GM12864 (cell line): Measurements from ENCODE around the gene CLRN1.
"Not testable (repeated sequence)": the region's sequence is repeated elsewhere in the genome, so short reads cannot be mapped to it uniquely, and the experiment has no call there.

Experiments
- DNase-seq: peaks from one replicate; pipeline ENCODE4 v3.0.0-alpha.2; 2011; ENCODE audit warnings: low read depth
- H3K4me3 ChIP-seq: 2 replicates; pipeline ENCODE4 v1.5.1; 2011; ENCODE audit warnings: mild to moderate bottlenecking, low read depth, low read length, control low read depth
- TF ChIP-seq, protein P1 (sequence below): IDR thresholded peaks from 2 replicates; pipeline ENCODE4 v1.5.1; 2011; ENCODE audit warnings: low read depth, mild to moderate bottlenecking, moderate library complexity, low read length, control low read depth, inconsistent platforms; ENCODE audit errors: missing control alignments

CLRN1 gene

DNA sequence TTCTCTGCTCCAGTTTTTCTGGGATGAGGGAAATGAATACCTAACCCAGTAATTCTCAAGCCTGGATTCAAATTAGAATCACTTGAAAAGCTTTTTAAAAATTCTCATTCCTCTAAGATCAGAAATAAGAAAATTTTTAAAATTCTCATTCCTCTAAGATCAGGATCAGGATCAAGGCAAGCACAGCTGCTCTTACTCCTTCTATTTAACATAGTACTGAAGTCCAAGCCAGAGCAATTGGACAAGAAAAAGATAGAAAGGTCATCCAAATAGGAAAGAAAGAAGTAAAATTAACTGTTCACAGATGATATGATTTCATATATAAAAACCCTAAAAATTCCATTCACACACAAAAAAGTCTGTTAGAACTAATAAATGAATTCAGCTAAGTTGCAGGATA is 24.2 kb upstream of the CLRN1 start:
- no peak overlapping the region for H3K4me3 ChIP-seq
- TF ChIP-seq, protein P1, sequence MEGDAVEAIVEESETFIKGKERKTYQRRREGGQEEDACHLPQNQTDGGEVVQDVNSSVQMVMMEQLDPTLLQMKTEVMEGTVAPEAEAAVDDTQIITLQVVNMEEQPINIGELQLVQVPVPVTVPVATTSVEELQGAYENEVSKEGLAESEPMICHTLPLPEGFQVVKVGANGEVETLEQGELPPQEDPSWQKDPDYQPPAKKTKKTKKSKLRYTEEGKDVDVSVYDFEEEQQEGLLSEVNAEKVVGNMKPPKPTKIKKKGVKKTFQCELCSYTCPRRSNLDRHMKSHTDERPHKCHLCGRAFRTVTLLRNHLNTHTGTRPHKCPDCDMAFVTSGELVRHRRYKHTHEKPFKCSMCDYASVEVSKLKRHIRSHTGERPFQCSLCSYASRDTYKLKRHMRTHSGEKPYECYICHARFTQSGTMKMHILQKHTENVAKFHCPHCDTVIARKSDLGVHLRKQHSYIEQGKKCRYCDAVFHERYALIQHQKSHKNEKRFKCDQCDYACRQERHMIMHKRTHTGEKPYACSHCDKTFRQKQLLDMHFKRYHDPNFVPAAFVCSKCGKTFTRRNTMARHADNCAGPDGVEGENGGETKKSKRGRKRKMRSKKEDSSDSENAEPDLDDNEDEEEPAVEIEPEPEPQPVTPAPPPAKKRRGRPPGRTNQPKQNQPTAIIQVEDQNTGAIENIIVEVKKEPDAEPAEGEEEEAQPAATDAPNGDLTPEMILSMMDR, result no peak
- DNase-seq, result no peak

DNA sequence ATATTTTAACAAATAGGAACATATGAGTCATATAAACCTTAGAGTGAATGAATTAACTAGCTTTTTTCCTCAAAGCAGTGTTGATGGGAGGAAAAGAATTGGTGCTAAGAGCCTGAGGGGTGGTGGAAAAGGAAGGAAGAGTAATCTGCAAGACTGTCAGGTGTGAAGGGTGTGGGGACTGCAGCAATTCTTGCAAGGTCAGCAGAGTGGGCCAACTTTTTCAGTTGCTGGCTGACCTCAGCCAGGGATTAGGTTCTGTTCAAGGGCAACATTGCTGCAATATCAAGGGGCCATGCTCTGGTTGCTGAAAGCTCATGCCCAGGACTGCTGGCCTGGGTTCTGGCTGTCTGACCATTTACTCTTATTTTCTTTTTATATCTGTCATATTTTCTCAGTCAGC is 23.0 kb upstream of the CLRN1 start:
- no peak for DNase-seq
- H3K4me3 ChIP-seq, result no peak overlapping the region
- TF ChIP-seq, protein P1, result no peak

DNA sequence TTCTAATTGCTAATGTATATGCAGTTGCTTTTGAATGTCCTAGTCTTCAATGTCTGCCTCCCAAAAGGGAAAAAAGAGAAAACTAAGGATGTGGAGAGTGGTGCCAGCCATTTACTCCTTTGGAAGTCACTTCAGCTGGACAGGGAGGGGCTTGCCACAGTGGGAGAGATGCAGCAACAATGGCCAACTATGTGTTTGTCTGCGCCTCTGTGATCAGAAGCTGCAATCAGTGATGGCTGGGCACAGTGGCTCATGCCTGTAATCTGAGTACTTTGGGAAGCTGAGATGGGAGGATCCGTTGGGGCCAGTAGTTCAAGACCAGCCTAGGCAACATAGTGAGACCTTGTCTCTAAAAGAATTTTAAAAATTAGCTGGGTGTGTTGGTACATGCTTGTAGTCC is 16.7 kb upstream of the CLRN1 start:
- H3K4me3 ChIP-seq, result no peak overlapping the region

DNA sequence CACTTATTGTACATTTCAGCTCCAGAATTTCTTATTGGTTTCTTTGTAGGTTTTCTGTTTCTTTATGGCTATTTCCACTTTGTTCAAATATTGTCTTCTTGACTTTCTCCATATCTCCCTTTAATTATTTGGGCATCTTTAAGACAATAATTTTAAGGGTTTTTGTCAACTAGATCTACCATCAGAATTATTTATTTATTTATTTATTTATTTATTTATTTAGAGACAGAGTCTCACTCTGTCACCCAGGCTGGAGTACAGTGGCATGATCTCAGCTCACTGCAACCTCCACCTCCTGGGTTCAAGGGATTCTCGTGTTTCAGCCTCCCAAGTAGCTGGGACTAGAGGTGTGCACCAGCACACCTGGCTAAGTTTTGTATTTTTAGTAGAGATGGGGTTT is 15.9 kb upstream of the CLRN1 start:
- DNase-seq, H3K4me3 ChIP-seq: not testable (repeated sequence)

More for the DNA sequence above, 16.7 kb upstream of the CLRN1 start:
- DNase-seq, result no peak
- TF ChIP-seq, protein P1, result no peak

DNA sequence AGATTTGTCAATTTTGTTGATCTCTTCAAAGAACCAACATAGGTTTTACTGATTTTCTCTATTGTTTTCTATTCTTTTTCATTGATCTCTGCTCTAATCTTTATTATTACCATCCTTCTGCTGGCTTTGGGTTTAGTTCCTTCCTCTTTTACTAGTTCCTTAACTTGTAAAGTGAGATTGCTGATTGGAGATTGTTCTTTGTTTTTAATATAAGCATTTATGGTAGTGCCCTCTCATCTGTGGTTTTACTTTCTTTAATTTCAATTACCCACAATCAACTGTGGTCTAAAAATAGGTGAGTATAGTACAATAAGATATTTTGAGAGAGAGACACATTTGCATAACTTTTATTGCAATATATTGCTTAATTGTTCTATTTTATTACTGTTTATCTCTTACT is 13.2 kb upstream of the CLRN1 start:
- TF ChIP-seq, protein P1, result no peak
- no peak overlapping the region for H3K4me3 ChIP-seq
- DNase-seq, result no peak

DNA sequence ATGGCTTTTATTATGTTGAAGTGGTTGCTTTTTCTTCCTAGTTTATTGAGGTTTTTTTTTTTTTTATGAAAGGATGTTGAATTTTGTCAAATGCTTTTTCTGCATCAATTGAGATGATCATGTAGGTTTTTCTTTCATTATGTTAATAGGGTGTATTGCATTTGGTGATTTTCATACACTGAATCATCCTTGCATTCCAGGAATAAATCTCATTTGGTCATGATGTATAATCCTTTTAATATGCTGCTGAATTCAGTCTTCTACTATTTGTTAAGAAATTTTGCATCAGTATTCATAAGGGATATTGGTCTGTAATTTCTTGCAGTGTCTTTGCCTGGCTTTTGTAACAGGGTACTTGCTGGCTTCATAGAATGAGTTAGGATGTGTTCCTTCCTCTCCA is 11.5 kb upstream of the CLRN1 start:
- DNase-seq, result no peak
- TF ChIP-seq, protein P1, result no peak
- no peak overlapping the region for H3K4me3 ChIP-seq

DNA sequence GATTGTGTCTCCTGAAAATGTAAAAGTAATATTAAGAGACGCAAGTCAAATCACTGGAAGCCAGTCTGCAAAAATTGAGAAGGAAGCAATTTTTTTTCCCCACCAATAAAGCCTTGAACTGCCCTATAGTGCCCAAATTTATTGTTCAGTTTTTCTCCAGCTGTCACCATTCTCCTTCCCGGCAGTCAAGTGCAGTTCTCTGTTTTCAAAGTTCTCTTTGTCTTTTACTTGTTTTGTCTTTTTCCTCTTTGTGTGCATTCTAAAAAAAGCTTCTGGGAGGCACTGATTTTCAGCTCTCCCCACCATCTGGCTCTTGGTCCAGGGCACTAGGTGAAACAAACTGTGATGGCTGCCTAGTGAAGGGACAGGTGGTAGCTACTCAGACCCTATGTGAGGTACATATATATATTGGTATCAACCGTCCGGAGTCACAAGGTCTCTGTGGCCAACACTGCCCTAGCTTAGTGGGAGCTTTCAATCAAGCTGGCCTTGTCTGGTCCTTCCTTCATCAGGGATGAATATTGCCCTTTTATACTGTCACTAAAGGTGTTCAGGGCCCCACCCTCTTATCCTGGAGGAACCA is 6.1 kb upstream of the CLRN1 start:
- TF ChIP-seq, protein P1, result no peak
- DNase-seq, result no peak
- H3K4me3 ChIP-seq, result no peak overlapping the region
